Cardiac muscle cell (in vitro differentiated cells and primary cell): ENCODE results near the gene CAMSAP1. TPM values are rescaled to one million over a fixed set of nuclear protein-coding genes. Genes with fewer than 3 reads are reported as not detected.

Experiments
- DNase-seq, 2 donors: peaks; one replicate each; pipeline versions ENCODE4 v3.0.0 to v3.0.0-alpha.2; 2010 to 2017; ENCODE audit warnings: low read depth in 1 of 2, low spot score in 1 of 2
- H3K27ac ChIP-seq: fragments of 200-600 bp; sonication (generic); 2 replicates; pipeline ENCODE4 v1.5.1; 2016
- H3K27me3 ChIP-seq: fragments of 200-600 bp; sonication (generic); 2 replicates; pipeline ENCODE4 v1.6.0; 2016; ENCODE audit warnings: control low read depth
- H3K36me3 ChIP-seq: fragments of 200-600 bp; sonication (generic); 2 replicates; pipeline ENCODE4 v1.5.1; 2016; ENCODE audit warnings: control low read depth
- H3K4me1 ChIP-seq: fragments of 200-600 bp; sonication (generic); 2 replicates; pipeline ENCODE4 v1.8.1; 2017; ENCODE audit warnings: low read depth, mild to moderate bottlenecking, mixed run types
- H3K4me3 ChIP-seq: fragments of 200-600 bp; sonication (generic); 2 replicates; pipeline ENCODE4 v1.5.1; 2016; ENCODE audit warnings: mild to moderate bottlenecking
- H3K9me3 ChIP-seq: fragments of 200-600 bp; sonication (generic); 2 replicates; pipeline ENCODE4 v1.5.1; 2017; ENCODE audit warnings: low read depth, mild to moderate bottlenecking, control low read depth
- polyA plus RNA-seq: library from polyadenylated mRNA; unstranded; fragments of >200 nt; fragmentation: Nextera tagmentation; extraction: Ambion mirVana; gene quantifications from 2 replicates; pipeline ENCODE4 v1.2.1, GENCODE V29; 2016
- total RNA-seq: library from RNA; depleted of rRNA; stranded (reverse); fragments of >200 nt; gene quantifications from 2 replicates; pipeline ENCODE4 v1.2.3, GENCODE V29; 2016
- TF ChIP-seq, protein P1 (sequence below): IDR thresholded peaks from 2 replicates; pipeline ENCODE4 v1.5.1; 2012; ENCODE audit warnings: low read depth, mild to moderate bottlenecking, low read length

CAMSAP1 gene
- total and polyA plus RNA-seq, 2 experiments from 2014 or later, result 7.8 to 64.1 TPM

DNA sequence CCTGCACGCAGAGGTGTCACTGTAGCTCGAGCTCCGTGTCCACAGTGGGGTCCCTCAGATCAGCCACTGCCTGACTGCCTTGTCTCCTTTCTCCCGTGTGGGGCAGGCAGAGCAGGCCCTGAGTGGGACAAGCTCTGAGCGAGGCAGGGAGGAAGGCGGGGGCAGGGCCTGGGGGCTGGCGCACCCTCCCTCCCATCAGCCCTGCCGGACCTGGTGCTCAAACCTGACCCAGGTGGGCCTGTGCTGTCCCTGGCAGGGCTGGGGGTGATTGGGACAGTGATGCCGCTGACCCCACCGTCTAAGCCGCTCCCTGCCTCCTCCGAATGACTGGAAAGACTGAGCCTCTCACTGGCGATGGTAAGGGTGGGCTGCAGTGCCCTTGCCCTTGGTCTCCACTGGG lies 144.4 kb downstream of the CAMSAP1 start:
- Histone ChIP-seq H3K4me1 (no peaks in the 10 kb centered on the region), H3K36me3 (no peaks in the 10 kb centered on the region), H3K27ac (no peak overlapping the region), H3K4me3 (no peak overlapping the region), H3K27me3 (no peaks in the 10 kb centered on the region), H3K9me3 (no peaks in the 10 kb centered on the region)
- TF ChIP-seq, protein P1, sequence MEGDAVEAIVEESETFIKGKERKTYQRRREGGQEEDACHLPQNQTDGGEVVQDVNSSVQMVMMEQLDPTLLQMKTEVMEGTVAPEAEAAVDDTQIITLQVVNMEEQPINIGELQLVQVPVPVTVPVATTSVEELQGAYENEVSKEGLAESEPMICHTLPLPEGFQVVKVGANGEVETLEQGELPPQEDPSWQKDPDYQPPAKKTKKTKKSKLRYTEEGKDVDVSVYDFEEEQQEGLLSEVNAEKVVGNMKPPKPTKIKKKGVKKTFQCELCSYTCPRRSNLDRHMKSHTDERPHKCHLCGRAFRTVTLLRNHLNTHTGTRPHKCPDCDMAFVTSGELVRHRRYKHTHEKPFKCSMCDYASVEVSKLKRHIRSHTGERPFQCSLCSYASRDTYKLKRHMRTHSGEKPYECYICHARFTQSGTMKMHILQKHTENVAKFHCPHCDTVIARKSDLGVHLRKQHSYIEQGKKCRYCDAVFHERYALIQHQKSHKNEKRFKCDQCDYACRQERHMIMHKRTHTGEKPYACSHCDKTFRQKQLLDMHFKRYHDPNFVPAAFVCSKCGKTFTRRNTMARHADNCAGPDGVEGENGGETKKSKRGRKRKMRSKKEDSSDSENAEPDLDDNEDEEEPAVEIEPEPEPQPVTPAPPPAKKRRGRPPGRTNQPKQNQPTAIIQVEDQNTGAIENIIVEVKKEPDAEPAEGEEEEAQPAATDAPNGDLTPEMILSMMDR, result no peak
- no peak for DNase-seq

DNA sequence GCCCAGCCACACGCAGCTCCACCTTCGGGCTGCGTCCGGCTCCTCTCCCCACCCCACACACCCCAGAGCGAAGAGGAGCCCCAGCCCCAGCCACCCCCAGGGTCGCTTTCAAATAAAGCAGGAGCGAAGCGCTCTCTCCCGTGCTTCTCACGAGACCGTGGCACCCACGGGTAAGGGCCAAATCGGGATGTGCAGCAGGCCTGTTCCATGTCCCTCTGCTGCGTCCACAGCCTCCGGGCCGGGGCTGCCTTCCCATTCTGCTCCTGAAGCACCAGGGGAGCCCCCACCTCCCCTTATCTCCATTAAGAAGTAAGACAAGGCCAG lies 145.5 kb downstream of the CAMSAP1 start:
- Histone ChIP-seq H3K9me3 (no peaks in the 10 kb centered on the region), H3K27ac (no peak overlapping the region), H3K4me3 (no peak overlapping the region), H3K4me1 (no peaks in the 10 kb centered on the region), H3K27me3 (no peaks in the 10 kb centered on the region), H3K36me3 (no peaks in the 10 kb centered on the region)
- no peak for DNase-seq
- TF ChIP-seq, protein P1, result no peak

DNA sequence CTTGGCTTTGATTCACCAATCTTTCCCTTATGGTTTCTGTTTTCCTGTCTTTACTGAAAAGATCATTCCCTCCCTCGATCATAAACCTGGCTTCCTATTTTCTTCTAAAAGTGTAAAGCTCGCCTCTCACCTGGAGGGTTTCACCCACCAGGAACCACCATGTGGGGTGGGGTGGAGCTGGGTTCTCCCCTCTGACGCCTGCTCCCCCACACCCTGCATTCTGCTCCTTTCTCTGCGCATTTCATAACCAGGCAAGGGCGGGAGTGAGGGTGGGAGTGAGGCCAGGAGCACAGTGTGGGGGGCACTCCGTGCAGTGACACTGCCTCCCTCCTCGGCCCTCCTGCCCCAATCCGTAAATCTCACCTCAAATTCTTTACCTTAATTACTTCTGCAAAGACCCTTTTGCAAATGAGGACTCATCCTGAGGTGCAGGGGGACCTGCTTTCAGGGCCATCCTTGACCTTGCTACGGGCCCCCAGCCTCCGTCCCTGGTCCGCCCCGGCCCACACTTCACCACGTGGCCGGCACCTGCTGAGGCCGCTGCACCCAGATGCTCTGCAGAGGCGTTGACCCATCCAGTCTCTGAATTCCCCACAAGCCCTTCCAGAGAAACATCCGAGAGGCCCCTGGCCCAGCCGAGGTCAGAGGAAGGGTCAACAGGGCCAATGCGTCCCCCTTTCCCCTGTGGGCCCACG lies 146.0 kb downstream of the CAMSAP1 start:
- TF ChIP-seq, protein P1, result no peak
- Histone ChIP-seq H3K9me3 (no peaks in the 10 kb centered on the region), H3K36me3 (no peaks in the 10 kb centered on the region), H3K27ac (no peak overlapping the region), H3K27me3 (no peaks in the 10 kb centered on the region), H3K4me3 (no peak overlapping the region), H3K4me1 (no peaks in the 10 kb centered on the region)
- DNase-seq, result no peak

DNA sequence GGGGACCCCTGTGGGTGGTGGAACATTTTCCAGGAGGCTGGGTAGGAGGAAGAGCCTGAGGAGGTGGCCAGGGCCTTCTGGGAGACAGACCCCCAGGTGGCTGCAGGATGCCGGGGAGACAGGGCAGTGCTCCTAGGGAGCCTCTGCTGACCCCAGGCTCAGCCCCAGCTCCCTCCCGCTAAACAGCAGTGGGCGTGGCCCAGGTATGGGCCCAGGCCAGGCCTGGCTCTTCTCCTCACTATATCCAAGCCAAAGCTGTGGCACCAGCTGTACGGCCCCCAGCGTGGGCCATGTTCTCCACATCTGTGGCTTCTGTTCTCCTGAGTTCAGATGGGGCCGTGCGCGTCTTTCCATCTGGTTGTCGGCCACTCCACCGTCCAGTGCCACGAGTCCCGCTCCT lies 146.9 kb downstream of the CAMSAP1 start:
- H3K4me3 ChIP-seq, result no peak overlapping the region
- H3K36me3 ChIP-seq, result no peaks in the 10 kb centered on the region
- H3K9me3 ChIP-seq, result no peaks in the 10 kb centered on the region
- TF ChIP-seq, protein P1, result no peak
- H3K27ac ChIP-seq, result no peak overlapping the region
- no peaks in the 10 kb centered on the region for H3K27me3 ChIP-seq
- DNase-seq, result no peak
- H3K4me1 ChIP-seq, result no peaks in the 10 kb centered on the region

DNA sequence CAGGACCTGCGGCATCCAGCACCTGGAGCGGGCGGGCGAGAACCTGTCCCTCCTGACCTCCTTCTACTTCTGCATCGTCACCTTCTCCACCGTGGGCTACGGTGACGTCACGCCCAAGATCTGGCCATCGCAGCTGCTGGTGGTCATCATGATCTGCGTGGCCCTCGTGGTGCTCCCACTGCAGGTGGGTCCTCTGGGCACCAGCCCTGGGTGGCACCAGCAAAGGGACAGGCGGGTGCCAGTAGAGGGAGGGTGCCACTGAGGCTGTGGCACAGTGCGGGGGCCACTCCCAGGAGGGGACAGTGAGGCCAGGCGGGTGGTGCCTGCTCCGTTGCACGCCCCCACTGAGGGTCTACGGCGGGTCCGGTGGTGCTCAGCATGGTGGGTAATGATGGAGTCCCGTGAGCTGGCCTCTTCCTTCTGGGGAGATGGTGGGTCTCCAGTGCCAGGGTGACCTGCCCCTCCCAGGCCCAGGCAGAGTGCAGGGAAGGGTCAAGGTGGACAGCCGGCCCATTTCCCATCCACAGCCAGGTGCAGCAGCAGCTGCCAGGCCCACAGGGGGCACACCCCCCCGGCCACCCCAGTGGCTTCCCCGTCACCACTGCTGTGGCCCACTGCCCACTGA lies 147.6 kb downstream of the CAMSAP1 start:
- Histone ChIP-seq H3K4me1 (no peaks in the 10 kb centered on the region), H3K9me3 (no peaks in the 10 kb centered on the region), H3K4me3 (no peak overlapping the region), H3K27me3 (no peaks in the 10 kb centered on the region), H3K36me3 (no peaks in the 10 kb centered on the region), H3K27ac (no peak overlapping the region)
- no peak for DNase-seq
- TF ChIP-seq, protein P1, result no peak
